Ammon's horn (tissue), 1 donor: ENCODE measurements around the gene ASPHD2.
A peak's percentile ranks its signal among the peaks of the same experiment; 100 is the strongest.

Experiments
- DNase-seq: peaks from one replicate; pipeline ENCODE4 v3.0.0-alpha.2; 2016; ENCODE audit warnings: low spot score

The ASPHD2 gene

GRCh38 chr22:26476705-26477340 lies 47.8 kb downstream of the ASPHD2 start:
- DNase-seq: no peak

- no peak for DNase-seq
Observed at GRCh38 chr22:26477341-26477731, 48.3 kb downstream of the ASPHD2 start.

DNA sequence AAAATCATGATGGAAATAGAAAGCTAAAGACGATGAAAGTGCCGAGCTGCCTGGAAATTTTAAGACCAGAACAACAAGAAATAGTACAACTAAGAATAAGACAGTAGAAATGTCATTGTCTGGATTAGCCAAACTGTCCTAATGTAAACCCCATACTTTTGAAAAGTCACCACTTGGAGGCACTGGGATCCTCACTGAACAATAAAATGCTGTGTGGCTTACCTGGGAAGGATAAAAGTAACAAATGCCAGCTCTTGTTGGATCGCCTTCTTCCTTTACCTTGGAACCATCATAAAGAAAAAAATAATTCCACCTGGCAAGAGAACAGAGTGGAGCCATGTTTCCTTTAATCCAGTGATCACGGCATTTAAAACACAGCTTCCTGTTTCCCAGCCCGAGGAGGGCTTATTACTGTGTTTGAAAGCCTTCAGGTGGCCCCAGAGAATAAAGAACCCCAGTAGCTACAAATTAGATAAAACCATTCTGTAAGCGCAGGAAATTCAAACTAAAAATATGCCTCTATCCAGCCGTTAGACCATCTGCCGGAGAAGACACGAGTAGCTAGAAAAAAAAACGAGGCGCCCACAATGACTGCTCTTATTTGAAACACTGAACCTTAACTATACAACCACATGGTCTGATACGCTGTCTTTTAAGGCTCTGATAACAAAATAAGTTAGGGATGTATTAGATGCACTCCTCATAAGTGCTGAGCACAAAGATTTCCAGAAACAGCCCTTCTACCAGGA lies 50.2 kb downstream of the ASPHD2 start:
- no peak for DNase-seq

DNA sequence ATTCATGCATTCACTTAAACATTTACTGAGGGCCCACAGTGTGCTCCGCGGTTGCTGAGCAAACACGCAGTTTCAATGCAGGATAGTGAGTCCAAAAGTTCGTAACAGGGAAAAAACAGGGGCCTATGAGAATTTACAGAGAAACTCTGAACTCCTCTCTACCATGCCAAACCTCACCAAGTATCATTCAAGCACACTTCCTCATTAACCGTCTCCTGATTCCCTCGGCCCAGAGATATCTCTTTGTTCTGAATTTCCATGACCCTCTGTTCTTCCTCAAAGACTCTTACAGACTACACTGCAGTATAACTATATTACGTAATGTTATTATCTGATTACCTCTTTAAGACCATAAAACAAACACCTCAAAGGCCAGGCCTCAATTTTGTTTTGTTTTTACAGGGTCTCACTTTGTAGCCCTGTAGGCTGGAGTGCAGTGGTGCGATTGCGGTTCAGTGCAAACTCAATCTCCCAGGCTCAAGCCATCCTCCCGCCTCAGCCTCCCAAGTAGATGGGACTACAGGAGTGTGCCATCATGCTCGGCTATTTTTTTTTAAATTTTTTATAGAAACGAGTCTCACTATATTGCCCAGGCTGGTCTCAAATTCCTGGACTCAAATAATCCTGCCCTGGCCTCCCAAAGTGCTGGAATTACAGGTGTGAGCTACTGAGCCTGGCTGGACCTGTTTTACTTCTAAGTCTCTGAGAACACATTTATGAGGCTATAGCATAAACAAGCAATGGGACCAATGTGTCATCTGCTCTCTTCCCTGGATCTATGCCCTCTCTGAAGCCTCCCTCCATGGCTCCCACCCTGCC lies 50.9 kb downstream of the ASPHD2 start:
- no peak for DNase-seq

GRCh38 chr22:26480611-26480932 lies 51.5 kb downstream of the ASPHD2 start:
- no peak for DNase-seq

GRCh38 chr22:26481112-26481693 lies 52.1 kb downstream of the ASPHD2 start:
- no peak for DNase-seq

DNA sequence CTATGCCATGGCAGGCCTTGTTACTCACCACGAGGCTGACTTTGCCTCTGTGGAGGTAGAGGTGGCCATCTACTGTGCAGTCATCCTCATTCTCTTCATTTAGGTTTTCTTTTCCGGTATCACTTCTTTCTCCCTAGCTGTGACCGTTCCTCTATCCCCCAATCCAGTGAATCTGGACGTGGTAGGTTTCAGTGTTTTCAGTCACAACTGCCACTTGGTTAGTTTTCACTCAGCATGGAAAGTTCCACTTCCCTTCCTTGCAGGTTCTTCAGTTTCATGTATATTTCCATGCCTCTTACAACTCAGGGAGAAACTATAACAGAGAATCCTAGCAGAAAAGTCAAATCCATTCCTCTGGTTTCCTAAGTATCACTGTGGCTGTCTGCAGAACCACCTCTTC lies 52.6 kb downstream of the ASPHD2 start:
- DNase-seq: no peak

DNA sequence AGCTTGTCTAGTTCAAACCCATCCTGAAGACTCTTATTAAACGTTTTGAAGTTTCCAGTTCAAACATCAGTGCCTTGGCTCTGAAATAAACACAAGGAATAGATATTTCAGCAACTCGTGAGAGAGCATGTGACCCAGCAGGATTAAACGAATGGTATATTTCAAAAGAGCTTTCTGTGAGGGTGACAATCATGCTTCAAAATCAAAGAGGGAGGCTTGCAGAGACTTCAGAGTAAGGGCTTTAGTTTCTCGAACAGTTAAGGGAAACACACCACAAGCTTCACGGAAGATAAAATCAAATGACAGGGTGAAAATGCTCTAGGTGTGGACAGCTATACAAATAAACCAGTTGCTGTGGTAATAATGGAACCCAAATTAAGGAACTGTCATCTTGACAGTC lies 53.1 kb downstream of the ASPHD2 start:
- DNase-seq: no peak

GRCh38 chr22:26483043-26483438 lies 54.0 kb downstream of the ASPHD2 start:
- DNase-seq: no peak

DNA sequence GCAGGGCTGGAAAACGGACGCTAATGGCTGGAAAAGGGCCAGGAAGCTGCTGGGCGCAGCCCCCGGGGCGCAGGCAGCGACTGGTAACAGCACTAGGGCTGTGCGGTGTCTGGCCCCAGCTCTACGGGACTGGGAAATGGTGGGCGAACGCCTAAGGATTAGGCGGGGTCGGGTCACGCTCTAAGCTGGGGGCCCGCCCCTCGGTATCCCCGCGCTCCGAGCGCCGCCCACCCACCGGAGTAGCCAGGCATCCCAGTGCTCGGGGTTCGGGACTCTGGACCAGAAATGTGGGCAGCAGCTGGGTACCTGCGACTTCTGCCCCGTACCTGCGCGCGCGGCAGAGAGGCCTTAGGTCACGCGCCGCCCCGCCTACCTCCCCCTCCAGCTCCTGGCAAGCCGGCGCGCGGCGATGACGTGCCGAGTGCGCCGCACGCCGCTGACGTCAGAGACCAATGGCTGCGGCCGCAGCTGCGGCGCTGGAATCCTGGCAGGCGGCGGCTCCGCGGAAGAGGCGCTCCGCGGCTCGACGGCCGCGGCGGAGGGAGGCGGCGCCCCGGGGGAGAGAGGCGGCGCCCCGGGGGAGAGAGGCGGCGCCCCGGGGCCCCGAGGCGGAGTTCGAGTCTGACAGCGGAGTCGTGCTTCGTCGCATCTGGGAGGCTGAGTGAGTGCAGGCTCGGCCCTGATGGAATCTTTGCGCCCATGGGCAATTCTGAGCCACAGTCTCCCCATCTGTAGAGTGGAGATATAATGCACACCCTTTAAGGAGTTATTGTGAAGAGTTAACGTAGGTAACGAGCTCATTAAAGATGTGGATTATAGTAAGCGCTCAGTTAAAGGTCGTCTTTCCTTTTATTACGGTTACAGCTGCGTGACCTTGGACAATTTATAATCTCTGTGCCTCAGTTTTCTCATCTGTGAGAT lies 54.6 kb downstream of the ASPHD2 start, which contains the start of the genes HPS4 and SRRD:
TSS of gene HPS4 (minus strand) at position 345 of the 921 bp plus-strand sequence. CDS start 2,021 bp downstream, outside the sequence.
TSS of gene SRRD (plus strand) at position 439 of the 921 bp plus-strand sequence. CDS start at position 453, 14 bp downstream.
- peak; percentile 90 for DNase-seq

DNA sequence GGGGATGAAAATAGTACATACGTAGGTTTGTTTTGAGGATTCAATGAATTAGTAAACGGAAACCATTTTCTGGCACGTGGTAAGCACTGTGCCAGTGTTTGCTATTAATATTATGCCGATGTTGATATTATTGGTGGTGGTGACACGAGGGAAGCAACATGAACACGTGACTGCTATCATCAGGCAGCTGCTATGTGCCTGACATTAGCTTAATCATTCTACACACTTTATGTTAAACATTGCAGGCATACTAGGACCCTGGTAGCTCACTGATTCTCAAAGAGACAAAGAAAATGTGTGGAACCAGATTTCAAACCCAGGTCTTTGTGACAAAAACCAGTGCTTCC lies 55.3 kb downstream of the ASPHD2 start:
- DNase-seq: no peak

- DNase-seq: no peak
Observed at GRCh38 chr22:26485013-26485412, 56.0 kb downstream of the ASPHD2 start.

DNA sequence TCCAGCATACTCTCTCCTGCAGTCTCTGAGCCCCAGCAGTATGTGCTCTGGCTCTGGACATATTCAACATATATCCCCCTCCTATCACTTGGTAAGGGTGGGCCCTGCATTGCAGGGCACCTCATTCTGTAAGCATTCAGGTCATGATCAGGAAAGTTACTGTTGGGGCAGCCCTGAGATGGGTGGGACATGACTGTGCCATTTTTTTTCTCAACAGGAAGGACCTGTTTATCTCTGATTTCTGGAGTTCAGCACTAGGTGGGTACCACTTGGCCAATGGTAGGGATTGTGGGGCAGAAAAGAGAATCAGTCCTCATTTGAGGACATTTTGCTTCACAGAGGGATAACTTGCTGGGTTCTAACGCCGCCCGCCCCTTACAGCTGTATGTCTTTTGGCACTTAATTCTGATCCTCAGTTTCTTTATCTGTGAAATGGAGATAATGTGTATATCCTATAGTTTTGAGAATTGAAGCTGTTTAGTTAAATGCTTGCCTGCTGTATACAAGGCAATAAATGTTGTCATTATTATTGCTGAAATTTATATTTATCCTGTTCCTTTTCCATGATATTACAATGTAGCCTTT lies 56.8 kb downstream of the ASPHD2 start:
- DNase-seq: no peak

DNA sequence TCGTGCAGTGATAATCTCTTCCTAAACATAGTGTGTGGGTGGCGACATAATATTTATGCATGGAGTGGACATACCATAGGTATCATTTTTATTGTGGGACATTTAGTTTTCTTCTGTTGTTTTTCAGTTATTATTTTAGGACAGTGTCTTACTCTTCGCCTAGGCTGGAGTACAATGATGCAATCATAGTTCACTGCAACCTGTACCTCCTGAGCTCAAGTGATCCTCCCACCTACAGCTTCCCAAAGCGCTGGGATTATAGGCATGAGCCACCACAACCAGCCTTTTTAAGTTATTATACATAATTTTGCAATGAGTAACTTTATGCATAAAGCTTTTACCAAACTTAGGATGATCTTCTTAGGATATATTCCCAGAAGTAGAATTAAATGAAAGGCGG lies 57.3 kb downstream of the ASPHD2 start:
- no peak for DNase-seq

GRCh38 chr22:26487996-26488395 lies 58.9 kb downstream of the ASPHD2 start:
- no peak for DNase-seq

- no peak for DNase-seq
Observed at GRCh38 chr22:26489447-26490036, 60.5 kb downstream of the ASPHD2 start.

DNA sequence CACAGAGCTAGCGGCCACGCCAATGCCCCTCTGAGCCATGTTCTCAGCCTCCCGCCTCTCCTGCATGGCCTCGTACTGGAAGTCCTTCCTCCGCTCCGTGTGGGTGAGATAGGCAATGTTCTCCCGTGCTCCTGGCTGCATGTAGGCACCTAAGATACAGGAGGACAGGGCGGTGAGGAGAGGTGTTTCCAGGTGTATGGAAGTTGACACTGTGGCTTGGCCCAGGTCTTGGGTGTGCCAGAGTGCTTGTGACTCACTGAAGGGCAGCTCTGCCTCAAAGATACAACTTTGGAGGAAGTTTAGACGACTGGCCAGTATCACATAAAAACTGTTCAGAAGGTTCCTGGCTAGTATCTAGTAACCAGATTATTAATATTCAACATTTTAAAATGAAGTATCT lies 63.2 kb downstream of the ASPHD2 start:
- no peak for DNase-seq

GRCh38 chr22:26494506-26494905 lies 65.4 kb downstream of the ASPHD2 start:
- DNase-seq: no peak
